ENCODE results near the gene RASA1. TPM values are rescaled to one million over a fixed set of nuclear protein-coding genes. Genes with fewer than 3 reads are reported as not detected.

The RASA1 gene
- total RNA-seq, 1 experiment from 2014 or later, result 29.0 TPM

DNA sequence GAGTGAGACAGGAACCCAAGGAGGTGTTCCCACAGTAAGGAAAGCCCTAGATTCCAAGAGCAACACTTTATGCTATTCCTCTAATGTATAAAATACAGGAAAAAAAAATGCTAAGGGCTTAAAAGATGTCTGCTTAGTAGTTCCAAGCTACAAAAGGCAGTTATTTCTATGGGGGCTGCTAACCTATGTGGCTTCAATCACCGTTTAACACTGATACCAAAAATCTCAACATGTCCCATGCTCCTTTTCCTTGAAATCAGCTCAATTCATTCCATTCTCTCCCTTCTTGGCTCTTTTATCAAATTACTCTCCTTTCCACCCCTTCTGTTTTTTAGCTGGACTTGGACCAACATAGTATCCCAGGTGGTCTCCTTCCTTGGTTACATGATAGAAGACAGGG lies 124.5 kb downstream of the RASA1 start:
- in situ Hi-C loops (cut with HindIII; ENCODE audit: low pct_unique_long_range_greater_than_20kb, low sequenced_read_pairs), result no loop called here
- Histone ChIP-seq H3K27me3 (ENCODE audit: control insufficient read depth, insufficient read depth, low read length) (no peaks in the 10 kb centered on the region), H3K4me3 (ENCODE audit: low read depth in 2 of 2, low read length in 2 of 2) (no peak overlapping the region), H3K27ac (ENCODE audit: low read length) (no peak overlapping the region), H3K9me3 (ENCODE audit: control insufficient read depth, insufficient read depth, low read depth, low read length) (no peaks in the 10 kb centered on the region), H3K36me3 (ENCODE audit: control insufficient read depth, insufficient read depth, low read length) (peaks cover 55% of the 10 kb centered on the region), H3K4me1 (ENCODE audit: control insufficient read depth, insufficient read depth, low read length) (no peaks in the 10 kb centered on the region; the same call in 1 of the 2 replicates)
- ChIA-PET POLR2A (no interaction called here), CTCF (no interaction called here)
- DNase-seq (ENCODE audit: low read depth, low spot score) (no peak), ATAC-seq (no peak)
- BruUV-seq (replicated peaks), result TSS peak; percentile 30
- intact Hi-C loops (cut with micrococcal nuclease; ENCODE audit: unreplicated experiment), result no loop called here
- TF ChIP-seq, protein P1, sequence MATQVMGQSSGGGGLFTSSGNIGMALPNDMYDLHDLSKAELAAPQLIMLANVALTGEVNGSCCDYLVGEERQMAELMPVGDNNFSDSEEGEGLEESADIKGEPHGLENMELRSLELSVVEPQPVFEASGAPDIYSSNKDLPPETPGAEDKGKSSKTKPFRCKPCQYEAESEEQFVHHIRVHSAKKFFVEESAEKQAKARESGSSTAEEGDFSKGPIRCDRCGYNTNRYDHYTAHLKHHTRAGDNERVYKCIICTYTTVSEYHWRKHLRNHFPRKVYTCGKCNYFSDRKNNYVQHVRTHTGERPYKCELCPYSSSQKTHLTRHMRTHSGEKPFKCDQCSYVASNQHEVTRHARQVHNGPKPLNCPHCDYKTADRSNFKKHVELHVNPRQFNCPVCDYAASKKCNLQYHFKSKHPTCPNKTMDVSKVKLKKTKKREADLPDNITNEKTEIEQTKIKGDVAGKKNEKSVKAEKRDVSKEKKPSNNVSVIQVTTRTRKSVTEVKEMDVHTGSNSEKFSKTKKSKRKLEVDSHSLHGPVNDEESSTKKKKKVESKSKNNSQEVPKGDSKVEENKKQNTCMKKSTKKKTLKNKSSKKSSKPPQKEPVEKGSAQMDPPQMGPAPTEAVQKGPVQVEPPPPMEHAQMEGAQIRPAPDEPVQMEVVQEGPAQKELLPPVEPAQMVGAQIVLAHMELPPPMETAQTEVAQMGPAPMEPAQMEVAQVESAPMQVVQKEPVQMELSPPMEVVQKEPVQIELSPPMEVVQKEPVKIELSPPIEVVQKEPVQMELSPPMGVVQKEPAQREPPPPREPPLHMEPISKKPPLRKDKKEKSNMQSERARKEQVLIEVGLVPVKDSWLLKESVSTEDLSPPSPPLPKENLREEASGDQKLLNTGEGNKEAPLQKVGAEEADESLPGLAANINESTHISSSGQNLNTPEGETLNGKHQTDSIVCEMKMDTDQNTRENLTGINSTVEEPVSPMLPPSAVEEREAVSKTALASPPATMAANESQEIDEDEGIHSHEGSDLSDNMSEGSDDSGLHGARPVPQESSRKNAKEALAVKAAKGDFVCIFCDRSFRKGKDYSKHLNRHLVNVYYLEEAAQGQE (IDR thresholded peaks at IDR 0.05; ENCODE audit: insufficient read depth in 1 of 2, low read depth in 2 of 2, low read length in 1 of 2), result no peak
- TF ChIP-seq TCF7L2 (IDR thresholded peaks at IDR 0.05; ENCODE audit: low read depth, low read length), result no peak
- TF ChIP-seq SIN3A (IDR thresholded peaks at IDR 0.05; ENCODE audit: borderline replicate concordance, insufficient read depth, low read depth, low read length), result no peak
- TF ChIP-seq, protein P2, sequence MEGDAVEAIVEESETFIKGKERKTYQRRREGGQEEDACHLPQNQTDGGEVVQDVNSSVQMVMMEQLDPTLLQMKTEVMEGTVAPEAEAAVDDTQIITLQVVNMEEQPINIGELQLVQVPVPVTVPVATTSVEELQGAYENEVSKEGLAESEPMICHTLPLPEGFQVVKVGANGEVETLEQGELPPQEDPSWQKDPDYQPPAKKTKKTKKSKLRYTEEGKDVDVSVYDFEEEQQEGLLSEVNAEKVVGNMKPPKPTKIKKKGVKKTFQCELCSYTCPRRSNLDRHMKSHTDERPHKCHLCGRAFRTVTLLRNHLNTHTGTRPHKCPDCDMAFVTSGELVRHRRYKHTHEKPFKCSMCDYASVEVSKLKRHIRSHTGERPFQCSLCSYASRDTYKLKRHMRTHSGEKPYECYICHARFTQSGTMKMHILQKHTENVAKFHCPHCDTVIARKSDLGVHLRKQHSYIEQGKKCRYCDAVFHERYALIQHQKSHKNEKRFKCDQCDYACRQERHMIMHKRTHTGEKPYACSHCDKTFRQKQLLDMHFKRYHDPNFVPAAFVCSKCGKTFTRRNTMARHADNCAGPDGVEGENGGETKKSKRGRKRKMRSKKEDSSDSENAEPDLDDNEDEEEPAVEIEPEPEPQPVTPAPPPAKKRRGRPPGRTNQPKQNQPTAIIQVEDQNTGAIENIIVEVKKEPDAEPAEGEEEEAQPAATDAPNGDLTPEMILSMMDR (IDR thresholded peaks at IDR 0.05), result no peak
- no peak for TF ChIP-seq POLR2AphosphoS5 (IDR thresholded peaks at IDR 0.05; ENCODE audit: low read depth, low read length)

- no peaks in the 10 kb centered on the region for H3K27me3 ChIP-seq (ENCODE audit: control insufficient read depth, insufficient read depth, low read length)
- in situ Hi-C loops (cut with HindIII; ENCODE audit: low pct_unique_long_range_greater_than_20kb, low sequenced_read_pairs), result no loop called here
- BruUV-seq (replicated peaks), result no TSS peak
- H3K4me3 ChIP-seq (ENCODE audit: low read depth in 2 of 2, low read length in 2 of 2), result no peak overlapping the region
- peak overlapping the region; percentile 8; the same call in 1 of the 2 replicates for H3K27ac ChIP-seq (ENCODE audit: low read length)
- intact Hi-C loops (cut with micrococcal nuclease; ENCODE audit: unreplicated experiment), result no loop called here
- ATAC-seq (no peak), DNase-seq (ENCODE audit: low read depth, low spot score) (no peak)
- ChIA-PET CTCF (no interaction called here), POLR2A (no interaction called here)
- TF ChIP-seq, protein P1 (IDR thresholded peaks at IDR 0.05; ENCODE audit: insufficient read depth in 1 of 2, low read depth in 2 of 2, low read length in 1 of 2), result no peak
- no peak for TF ChIP-seq SIN3A (IDR thresholded peaks at IDR 0.05; ENCODE audit: borderline replicate concordance, insufficient read depth, low read depth, low read length)
- TF ChIP-seq, protein P2 (IDR thresholded peaks at IDR 0.05), result no peak
- no peak for TF ChIP-seq POLR2AphosphoS5 (IDR thresholded peaks at IDR 0.05; ENCODE audit: low read depth, low read length)
- no peak for TF ChIP-seq TCF7L2 (IDR thresholded peaks at IDR 0.05; ENCODE audit: low read depth, low read length)
- H3K4me1 ChIP-seq (ENCODE audit: control insufficient read depth, insufficient read depth, low read length), result no peaks in the 10 kb centered on the region; the same call in 1 of the 2 replicates
- H3K36me3 ChIP-seq (ENCODE audit: control insufficient read depth, insufficient read depth, low read length), result peaks cover 48% of the 10 kb centered on the region
- H3K9me3 ChIP-seq (ENCODE audit: control insufficient read depth, insufficient read depth, low read depth, low read length), result no peaks in the 10 kb centered on the region
Observed at GRCh38 chr5:87392801-87393200, 125.1 kb downstream of the RASA1 start.
